Stimulated activated CD8-positive, alpha-beta memory T cell treated with anti-CD3 and anti-CD28 coated beads, Interleukin-12 subunit alpha, Interleukin-12 subunit beta, amount 100 ng/mL, for 1 hour (primary cell): ENCODE measurements around the gene DTNA.
"Not testable (repeated sequence)": the region's sequence is repeated elsewhere in the genome, so short reads cannot be mapped to it uniquely, and the experiment has no call there.

ENCODE experiments used
- DNase-seq: peaks from one replicate; pipeline ENCODE4 v3.0.0-alpha.2; 2020; ENCODE audit warnings: low read depth

Gene DTNA

DNA sequence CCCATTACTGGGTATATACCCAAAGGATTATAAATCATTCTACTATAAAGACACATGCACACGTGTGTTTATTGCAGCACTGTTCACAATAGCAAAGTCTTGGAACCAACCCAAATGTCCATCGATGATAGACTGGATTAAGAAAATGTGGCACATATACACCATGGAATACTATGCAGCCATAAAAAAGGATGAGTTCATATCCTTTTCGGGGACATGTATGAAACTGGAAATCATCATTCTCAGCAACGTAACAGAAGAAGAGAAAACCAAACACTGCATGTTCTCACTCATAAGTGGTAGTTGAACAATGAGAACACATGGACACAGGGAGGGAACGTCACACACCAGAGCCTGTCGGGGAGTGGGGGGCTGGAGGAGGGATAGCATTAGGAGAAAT is 15.6 kb downstream of the DTNA start:
- DNase-seq: not testable (repeated sequence)

- DNase-seq: no peak
Observed at GRCh38 chr18:34726286-34727004, 16.3 kb downstream of the DTNA start.

GRCh38 chr18:34729264-34729663 is 19.2 kb downstream of the DTNA start:
- DNase-seq: no peak

DNA sequence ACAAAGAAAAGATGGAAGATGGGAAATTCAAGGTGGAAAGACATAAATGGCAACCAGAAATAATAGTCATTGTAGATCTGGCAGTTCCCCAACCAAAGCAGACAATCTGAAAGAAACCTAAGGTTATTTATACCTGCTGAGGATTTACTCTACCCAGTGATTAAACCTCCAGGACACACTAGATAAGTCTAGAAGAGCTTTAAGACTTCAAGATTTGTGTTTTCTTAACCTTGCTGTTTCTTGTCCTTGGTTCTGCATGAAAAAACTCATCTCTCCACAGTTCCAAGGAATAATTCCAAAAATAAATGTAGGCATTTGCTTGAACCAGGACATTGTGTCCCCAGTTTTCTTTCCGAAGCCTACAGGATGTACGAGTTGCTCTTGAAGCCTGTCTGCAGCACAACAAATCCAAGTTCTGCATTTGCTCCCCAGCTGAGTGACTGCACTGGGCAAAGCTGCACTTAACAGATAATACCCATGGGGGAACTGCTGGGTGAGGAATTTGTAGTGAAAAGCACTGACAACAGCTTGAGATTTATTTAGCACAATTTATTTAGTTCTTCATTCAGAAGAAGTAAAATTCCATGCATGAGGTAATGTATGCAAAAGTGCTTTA is 19.8 kb downstream of the DTNA start:
- no peak for DNase-seq

DNA sequence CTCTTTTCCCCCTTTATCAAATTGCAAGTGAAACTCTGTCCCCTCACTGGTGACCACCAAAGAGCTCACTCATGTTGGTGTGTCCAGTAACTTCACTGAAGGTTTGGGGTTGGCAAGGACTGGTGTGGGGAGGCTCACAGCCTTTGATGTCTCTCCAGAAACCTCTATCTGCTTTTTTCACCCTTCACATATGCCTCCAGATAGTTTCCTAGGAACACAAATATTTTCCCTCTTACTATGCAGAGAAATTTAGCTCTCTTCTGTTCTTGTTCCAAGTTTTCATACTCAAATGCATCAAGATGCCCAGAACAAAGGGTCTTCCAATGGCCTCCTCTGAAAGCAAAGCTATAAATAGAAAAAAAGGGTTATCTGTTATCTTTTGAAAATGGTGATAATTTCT is 20.7 kb downstream of the DTNA start:
- DNase-seq: no peak

DNA sequence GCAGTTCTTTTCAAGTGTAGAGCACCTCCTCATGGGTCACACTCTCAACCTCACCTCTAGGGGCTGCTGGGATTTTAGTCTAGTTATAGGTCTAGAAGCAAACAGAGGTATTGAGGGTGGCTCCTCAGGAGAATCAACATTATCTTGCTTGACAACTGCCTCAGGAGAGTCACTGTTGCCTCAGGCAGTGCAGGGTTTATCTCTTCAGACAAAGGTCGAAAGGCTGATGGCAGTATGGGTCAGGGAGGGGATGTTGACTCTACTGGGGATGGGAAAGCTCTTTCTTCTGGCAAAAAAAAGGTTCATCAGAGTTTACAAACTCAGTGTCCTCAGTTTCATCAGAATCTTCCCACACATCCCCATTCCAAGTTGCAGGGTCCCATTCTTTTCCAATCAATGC is 24.0 kb downstream of the DTNA start:
- DNase-seq: no peak

DNA sequence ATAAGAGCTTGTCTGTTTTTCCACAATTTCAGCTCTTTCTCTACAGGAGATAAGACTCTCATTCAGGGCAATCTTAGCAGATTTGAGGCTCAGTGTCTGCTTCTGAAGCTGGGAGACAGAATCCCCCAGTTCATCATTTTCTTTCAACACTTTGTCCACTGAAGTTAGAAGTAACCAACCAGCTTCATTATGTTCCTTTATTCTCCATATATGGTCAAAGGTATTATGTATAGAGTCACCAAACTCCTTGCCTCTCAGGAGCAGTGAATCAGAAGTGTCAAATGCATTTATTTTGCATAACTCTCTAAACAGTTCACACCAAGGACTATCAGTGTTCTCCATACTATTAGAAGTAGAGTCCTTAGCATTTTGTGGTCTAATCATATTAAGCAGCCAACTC is 24.4 kb downstream of the DTNA start:
- not testable (repeated sequence) for DNase-seq

DNA sequence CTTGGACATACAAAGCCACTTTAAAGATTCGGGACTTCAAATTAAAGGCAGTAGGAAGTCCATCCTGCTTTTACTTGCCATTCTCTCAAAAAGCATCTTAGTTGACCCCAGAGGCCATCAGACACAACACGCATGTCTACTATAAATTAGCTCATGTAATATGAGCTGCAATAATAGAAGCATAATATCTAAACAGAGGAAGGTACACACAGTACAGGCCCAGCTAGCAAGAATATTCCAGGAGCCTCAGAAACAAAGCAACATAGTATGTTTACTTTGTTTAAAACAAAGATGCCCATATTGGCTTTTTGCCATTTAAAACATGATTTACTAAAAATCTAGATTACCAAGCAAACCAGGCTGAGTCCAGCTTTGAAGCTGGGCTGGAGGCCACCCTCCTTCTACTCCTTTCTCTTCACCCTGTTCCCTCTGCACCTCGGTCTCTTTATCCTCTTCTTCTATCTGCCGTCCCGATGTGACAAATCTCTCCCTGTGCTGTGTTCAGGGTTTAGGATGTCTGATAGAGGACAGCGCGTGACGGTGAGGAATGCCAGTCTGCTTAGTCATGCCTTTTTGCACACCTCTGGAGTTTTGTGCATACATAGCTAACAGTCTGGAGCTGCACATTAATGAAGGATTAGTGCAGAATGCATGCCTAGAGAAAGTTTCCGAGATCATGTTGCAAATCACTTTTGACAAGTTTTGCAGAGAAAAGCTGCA is 28.2 kb downstream of the DTNA start:
- no peak for DNase-seq

- no peak for DNase-seq
Observed at GRCh38 chr18:34740101-34740500, 30.0 kb downstream of the DTNA start.

GRCh38 chr18:34740724-34741123 is 30.6 kb downstream of the DTNA start:
- DNase-seq: no peak

GRCh38 chr18:34741401-34741800 is 31.3 kb downstream of the DTNA start:
- no peak for DNase-seq

- no peak for DNase-seq
Observed at GRCh38 chr18:34742891-34743341, 32.8 kb downstream of the DTNA start.

GRCh38 chr18:34744569-34744968 is 34.5 kb downstream of the DTNA start:
- DNase-seq: no peak

GRCh38 chr18:34746614-34747013 is 36.5 kb downstream of the DTNA start:
- DNase-seq: no peak

- no peak for DNase-seq
Observed at GRCh38 chr18:34749721-34750120, 39.6 kb downstream of the DTNA start.

- DNase-seq: no peak
Observed at GRCh38 chr18:34752056-34752455, 42.0 kb downstream of the DTNA start.

DNA sequence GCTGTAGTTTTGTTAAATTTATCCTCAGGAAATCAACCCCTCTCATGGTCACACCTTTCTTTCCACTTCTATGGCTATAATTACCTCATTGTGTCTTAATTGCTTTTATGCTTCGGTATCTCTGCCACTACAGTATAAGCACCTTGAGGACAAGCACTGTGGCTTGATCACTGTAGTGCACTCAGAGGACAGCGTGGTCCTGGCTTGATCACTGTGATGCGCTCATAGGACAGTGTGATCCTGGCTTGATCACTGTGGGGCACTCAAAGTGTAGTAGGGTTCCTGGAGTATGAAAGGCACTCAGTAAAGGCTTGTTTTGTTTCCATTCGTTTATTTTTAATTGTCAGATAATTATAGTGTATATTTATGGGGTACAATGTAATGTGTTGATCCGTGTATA is 44.2 kb downstream of the DTNA start:
- no peak for DNase-seq

DNA sequence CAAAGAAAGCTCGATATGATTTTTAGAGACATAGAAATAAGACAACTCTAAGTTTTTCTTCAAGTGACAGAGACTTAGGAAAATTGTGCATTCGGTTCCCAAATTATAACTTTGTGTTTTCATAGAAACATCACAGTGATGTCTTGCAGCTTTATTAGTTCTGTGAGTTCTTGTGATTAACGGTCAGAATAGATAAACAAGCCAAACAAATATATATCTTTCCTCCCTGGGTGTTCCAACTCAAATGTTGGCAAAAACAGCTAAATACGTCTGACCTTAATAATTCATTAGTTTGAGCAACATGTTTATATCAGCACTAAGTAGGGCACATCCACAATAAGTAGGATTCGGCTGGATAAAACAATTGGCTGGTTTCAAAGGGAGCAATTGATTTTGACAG is 47.6 kb downstream of the DTNA start:
- DNase-seq: no peak

GRCh38 chr18:34758378-34758948 is 48.4 kb downstream of the DTNA start:
- DNase-seq: no peak

- DNase-seq: no peak
Observed at GRCh38 chr18:34760444-34760843, 50.3 kb downstream of the DTNA start.

DNA sequence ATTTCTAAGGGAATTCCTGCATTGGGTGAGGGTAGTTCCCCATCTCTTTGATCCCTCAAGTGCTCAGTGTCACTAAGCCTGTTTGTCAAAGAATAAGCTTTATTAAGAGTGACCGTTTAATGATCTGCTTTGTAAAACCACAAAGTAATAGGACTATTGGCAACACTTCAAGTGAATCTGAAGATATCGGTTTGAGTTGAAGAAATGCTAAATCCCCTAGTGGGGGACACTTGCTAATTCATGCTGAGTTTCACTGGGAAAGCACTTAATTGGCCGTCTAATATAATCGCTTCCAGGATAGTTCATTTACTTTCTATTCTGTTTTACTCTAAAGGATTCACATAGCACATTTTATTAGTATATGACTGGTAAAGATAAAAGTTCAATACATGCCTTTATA is 54.4 kb downstream of the DTNA start:
- no peak for DNase-seq

DNA sequence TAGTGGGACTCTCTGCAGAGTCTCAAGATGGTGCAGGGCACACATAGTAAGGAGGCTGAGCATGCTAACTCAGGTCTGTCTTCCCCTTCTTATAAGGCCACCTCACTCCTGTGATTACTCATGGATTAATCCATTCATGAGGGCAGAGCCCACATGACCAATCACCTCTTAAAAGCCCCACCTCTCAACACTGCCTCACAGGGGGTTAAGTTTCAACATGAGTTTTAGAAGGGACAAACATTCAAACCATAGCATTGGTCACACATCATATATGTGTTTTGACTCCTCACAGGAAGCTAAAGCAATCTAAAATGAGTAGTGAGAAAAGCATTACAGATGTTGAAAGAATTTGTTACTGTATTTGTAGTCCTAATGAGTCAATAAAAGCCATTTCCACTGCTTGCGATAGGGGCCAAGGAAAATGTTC is 57.5 kb downstream of the DTNA start:
- no peak for DNase-seq

GRCh38 chr18:34771958-34772357 is 61.9 kb downstream of the DTNA start:
- DNase-seq: no peak
